ENCODE results near the gene RPL28. TPM values are rescaled to one million over a fixed set of nuclear protein-coding genes. Genes with fewer than 3 reads are reported as not detected.

Gene RPL28
- 306 and 535 TPM in 2 replicates for total RNA-seq (2014; rRNA removed)
- 3,152 TPM for polyA plus RNA-seq (2012)

- DNase-seq (ENCODE audit: low read depth) = peak; percentile 97
Observed at GRCh38 chr19:55385724-55386492, at the start of gene RPL28. Gene RPL28 (plus strand): TSS chr19:55385932. CDS start chr19:55386358, 426 bp downstream.

- DNase-seq (ENCODE audit: low read depth) = peak; percentile 51
Observed at GRCh38 chr19:55336101-55336500, 49.6 kb upstream of the RPL28 start.

GRCh38 chr19:55339105-55339888 is 46.4 kb upstream of the RPL28 start, which contains the start of gene KMT5C:
Gene KMT5C (plus strand): TSS chr19:55339876. CDS start chr19:55341937, 2,061 bp downstream.
- DNase-seq (ENCODE audit: low read depth) = peak; percentile 100

- no peak for DNase-seq (ENCODE audit: low read depth)
Observed at GRCh38 chr19:55339889-55340783, 45.6 kb upstream of the RPL28 start.

GRCh38 chr19:55340784-55341147 is 45.0 kb upstream of the RPL28 start:
- DNase-seq (ENCODE audit: low read depth) = no peak

- DNase-seq (ENCODE audit: low read depth) = peak; percentile 73
Observed at GRCh38 chr19:55341171-55341588, 44.6 kb upstream of the RPL28 start.

- DNase-seq (ENCODE audit: low read depth) = no peak
Observed at GRCh38 chr19:55341595-55342531, 43.9 kb upstream of the RPL28 start.

- DNase-seq (ENCODE audit: low read depth) = peak; percentile 90
Observed at GRCh38 chr19:55344444-55344843, 41.3 kb upstream of the RPL28 start.

- DNase-seq (ENCODE audit: low read depth) = no peak
Observed at GRCh38 chr19:55345101-55345817, 40.5 kb upstream of the RPL28 start.

GRCh38 chr19:55345818-55346724 is 39.7 kb upstream of the RPL28 start:
- peak; percentile 45 for DNase-seq (ENCODE audit: low read depth)

- DNase-seq (ENCODE audit: low read depth) = no peak
Observed at GRCh38 chr19:55346725-55347441, 38.8 kb upstream of the RPL28 start.

GRCh38 chr19:55347442-55348009 is 38.2 kb upstream of the RPL28 start:
- DNase-seq (ENCODE audit: low read depth) = no peak

- DNase-seq (ENCODE audit: low read depth) = no peak
Observed at GRCh38 chr19:55348317-55349034, 37.3 kb upstream of the RPL28 start.

GRCh38 chr19:55350620-55351315 is 35.0 kb upstream of the RPL28 start:
- DNase-seq (ENCODE audit: low read depth) = no peak

- DNase-seq (ENCODE audit: low read depth) = no peak
Observed at GRCh38 chr19:55352040-55352439, 33.7 kb upstream of the RPL28 start.

GRCh38 chr19:55352549-55353145 is 33.1 kb upstream of the RPL28 start:
- no peak for DNase-seq (ENCODE audit: low read depth)

All from LHCN-M2 (cell line).